ENCODE results near the gene WARS2.

DNA sequence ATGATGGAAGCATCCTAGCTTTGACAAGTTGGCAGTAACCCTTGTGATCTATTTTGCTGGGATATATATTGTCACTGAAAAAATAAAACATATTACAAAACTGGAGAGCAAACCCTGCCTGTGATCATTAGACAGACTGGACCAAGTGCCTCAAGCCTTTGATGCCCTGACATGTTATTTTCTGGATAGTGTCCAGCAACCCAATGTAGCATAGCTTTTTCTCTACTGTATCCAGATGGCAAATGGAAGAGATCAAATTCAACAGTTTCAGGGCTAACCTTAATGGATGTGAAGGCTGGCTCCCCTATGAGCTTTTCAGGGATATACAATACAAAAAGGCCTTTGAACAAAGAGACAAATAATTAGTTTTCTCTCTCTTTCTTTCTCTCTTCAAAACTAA, 25.1 kb downstream of the WARS2 start:
- TF ChIP-seq, protein P1, sequence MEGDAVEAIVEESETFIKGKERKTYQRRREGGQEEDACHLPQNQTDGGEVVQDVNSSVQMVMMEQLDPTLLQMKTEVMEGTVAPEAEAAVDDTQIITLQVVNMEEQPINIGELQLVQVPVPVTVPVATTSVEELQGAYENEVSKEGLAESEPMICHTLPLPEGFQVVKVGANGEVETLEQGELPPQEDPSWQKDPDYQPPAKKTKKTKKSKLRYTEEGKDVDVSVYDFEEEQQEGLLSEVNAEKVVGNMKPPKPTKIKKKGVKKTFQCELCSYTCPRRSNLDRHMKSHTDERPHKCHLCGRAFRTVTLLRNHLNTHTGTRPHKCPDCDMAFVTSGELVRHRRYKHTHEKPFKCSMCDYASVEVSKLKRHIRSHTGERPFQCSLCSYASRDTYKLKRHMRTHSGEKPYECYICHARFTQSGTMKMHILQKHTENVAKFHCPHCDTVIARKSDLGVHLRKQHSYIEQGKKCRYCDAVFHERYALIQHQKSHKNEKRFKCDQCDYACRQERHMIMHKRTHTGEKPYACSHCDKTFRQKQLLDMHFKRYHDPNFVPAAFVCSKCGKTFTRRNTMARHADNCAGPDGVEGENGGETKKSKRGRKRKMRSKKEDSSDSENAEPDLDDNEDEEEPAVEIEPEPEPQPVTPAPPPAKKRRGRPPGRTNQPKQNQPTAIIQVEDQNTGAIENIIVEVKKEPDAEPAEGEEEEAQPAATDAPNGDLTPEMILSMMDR (IDR thresholded peaks at IDR 0.05), result no peak
- no peak for TF ChIP-seq ZFX (IDR thresholded peaks at IDR 0.05; ENCODE audit: borderline replicate concordance)
